ENCODE results near the gene GPR83.
A peak's percentile ranks its signal among the peaks of the same experiment; 100 is the strongest.
"Not testable (repeated sequence)": the region's sequence is repeated elsewhere in the genome, so short reads cannot be mapped to it uniquely, and the experiment has no call there.

Gene GPR83

DNA sequence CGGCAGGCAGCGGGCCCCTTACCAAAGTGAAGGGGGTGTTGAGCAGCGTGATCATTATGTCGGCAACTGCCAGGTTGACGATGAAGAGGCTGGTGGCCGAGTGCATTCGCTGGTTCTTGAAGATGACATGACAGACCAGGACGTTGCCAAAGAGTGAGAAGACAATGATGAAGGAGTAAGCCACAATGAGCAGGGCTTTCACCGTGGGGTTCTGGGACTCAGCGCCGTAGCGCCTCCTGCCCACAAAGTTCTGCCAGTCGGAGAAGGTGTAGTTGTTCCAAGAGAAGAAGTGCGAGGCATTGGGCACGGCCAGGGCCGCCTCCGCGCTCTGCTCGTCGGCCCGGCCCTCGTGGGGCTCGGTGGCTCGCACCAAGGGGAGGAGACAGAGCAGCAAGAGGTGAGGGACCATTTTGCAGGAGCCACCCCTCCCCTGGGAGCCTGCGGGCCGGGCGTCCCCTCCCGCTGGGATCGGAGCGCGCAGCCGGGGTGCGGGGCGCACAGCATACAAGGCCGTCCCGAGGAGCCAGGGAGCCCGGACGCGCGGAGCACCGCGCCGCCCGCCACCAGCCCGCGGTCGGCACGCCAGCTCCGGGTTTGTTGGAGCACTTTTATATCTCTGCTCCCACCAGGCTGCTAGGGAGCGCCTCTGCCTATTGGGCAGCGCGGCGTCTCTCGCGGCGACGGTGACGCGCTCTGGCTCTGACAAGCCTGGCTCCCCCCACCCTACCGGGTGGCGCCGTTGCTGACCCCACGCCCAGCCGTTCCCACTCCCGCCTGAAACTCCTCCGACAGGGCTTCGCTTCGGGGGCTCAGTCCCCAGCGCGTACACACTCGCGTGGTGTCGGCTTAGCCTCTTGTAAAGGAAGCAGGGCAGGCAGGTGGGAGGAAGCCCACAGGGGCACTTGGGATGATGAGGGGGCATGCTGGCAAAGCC is at the start of gene GPR83:
TSS of gene GPR83 (minus strand) at position 581 of the 934 bp plus-strand sequence. CDS start at position 409, 172 bp downstream.
- DNase-seq = peak; percentile 64

- no peak for DNase-seq
Observed at GRCh38 chr11:94450048-94450447, 48.8 kb upstream of the GPR83 start.

GRCh38 chr11:94449437-94449836 is 48.2 kb upstream of the GPR83 start:
- DNase-seq = no peak

DNA sequence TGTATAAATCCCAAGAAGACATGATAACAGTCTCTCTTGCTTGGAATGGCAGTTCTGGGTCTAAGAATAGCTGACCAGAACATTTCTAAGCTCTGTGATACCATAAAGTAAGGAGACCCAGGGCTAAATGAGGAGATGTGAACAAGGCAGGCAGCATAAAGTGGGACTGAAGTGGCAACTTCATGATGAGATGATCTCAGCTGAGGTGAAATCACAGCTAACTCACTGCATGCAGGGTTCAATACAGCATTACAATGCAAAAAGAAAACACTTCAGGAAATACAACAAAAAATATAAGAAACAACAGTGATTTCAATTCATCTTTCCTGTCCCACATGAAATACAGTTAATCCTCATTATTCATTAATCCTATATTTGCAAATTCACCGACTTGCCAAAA is 47.8 kb upstream of the GPR83 start:
- no peak for DNase-seq

DNA sequence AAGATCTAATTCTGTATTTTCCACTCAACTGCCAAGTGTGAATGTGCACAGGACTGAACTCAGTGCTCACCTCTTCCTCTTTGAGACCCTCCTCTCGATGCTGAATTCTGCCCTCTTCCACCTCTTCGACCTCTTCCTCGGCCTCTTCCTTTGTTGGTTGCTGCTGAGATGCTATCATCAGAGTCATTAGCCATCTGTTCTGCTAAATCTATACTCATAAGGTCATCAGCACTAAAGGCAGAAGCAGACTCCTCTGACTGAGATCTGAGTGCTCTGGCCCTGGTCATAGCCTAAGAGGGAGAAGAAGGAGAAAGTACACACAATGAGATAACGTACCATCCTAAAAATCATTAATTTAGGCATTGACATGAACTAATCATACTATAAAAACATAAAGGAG is 45.9 kb upstream of the GPR83 start:
- DNase-seq = no peak

GRCh38 chr11:94445641-94446040 is 44.4 kb upstream of the GPR83 start:
- DNase-seq = no peak

DNA sequence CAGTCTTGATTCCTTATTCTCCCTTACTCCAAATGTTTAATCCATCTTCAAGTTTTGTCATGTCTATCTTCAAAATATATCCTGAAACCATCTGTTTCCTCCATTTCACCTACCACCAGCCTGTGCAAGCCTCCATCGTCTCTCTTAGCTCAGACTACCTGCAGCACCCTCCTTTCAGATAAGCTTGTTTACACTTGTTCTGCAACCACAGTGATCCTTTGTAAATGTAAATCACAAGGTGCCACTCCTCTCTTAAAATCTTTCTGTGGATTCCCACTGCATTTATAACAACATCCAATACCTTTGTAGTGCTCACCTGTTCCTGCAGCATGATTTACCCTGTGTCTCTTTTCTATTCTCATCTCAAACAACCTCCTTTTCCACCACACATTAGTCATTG is 31.8 kb upstream of the GPR83 start:
- DNase-seq = no peak

DNA sequence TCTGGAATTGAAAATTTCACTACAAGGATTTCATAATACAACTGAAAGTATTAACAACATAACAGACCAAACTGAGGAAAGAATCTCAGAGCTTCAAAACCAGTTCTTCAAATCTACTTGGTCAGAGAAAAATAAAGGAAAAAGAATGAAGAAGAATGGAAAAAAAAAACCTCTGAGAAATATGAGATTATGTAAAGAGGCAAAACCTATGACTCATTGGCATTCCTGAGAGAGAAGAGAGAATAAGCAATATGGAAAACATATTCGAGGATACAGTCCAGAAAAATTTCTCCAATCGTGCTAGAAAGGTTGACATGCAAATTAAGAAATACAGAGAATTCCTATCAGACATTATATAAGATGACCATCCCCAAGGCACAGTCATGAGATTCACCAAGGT is 23.4 kb upstream of the GPR83 start:
- DNase-seq = no peak

DNA sequence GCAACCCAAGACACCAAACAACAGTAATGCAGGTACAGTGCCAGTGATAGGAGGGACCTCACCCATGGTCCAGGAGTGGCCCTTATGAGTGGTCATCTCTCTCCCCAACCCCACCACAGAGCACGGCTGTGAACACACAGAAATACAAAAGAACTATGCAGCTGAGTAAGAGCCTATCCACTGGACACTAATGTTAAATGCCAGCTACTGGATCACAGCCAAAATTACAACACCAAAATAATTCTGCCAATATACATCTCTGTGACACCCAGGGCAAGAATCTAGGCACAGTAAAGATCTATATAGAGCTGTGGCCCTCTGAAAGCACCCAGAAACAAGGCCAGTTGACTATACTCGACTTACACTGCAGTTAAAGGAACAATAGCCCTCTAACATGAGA is 22.8 kb upstream of the GPR83 start:
- no peak for DNase-seq

- DNase-seq = no peak
Observed at GRCh38 chr11:94423507-94423906, 22.3 kb upstream of the GPR83 start.

DNA sequence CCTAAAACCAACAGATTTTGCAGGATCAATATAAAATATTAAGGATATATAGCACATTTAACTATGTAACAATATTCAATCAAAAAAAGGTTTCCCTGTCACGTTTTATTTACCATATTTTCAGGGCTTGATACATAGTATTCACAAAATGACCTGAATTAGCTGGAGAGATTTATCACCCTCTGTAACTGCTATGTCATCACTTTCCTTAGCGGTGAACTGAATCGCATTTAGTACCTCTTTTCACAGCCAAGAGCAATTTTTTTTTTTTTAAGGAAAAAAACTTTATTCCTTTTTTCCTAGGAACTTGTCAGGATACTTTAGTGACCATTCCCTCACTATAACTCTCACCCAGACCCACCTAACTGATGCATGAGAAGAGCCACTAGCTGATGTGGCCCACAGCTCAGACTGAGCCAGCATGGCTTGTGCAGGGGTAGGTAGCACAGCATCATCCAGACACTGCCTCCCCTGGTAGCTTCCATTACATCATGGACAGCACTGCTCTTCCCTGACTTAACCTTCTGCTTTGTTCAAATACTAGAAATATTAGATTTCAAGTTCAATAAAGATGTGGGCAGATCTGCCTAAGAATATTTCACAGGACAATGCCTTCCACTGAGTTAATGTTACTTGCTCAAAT is 17.0 kb upstream of the GPR83 start:
- no peak for DNase-seq

- no peak for DNase-seq
Observed at GRCh38 chr11:94417386-94417987, 16.3 kb upstream of the GPR83 start.

- DNase-seq = no peak
Observed at GRCh38 chr11:94405062-94405833, 4.0 kb upstream of the GPR83 start.

GRCh38 chr11:94402355-94402754 is 1.1 kb upstream of the GPR83 start:
- no peak for DNase-seq

DNA sequence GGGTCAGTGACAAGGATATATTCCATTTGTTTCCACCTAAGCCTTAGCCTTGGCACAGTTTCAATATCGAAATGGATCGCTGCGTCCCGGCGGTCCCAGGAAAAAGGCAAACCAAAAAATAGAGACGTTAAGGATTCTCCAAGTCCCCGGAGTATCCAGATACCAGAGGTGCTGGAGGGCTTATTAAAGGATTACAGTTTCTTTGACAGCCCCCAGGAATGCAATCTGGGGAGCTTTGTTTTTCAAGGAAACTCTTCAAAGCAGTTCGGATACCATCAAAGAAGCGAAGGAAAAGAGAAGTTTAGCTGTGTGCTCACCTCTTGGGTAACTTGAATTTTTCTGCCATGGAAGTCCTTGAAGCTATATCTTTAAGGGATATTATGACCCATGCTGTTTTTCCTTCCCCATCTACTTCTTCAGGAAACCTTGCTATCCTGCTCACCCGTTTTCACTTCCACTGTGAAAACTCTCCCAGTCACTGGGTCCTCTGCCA is 600 bp upstream of the GPR83 start:
- no peak for DNase-seq

DNA sequence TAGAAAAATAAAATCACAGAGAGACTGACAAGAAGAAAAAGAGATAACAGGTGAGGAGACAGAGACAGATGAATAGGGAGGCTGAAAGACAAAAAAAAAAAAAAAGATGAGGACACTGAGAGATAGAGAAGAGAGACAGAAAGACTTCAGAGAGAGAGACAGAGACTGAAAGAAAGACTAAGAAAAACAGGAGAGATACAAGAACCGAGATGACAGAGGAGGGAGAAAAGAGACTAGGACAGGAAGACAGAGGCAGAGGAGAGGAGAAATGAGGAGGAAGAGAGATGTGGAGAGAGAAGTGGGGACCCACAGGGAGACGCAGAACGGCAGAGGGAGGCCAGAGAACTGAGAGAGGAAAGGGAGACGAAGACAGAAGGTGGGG is 771 bp downstream of the GPR83 start:
- DNase-seq = no peak

DNA sequence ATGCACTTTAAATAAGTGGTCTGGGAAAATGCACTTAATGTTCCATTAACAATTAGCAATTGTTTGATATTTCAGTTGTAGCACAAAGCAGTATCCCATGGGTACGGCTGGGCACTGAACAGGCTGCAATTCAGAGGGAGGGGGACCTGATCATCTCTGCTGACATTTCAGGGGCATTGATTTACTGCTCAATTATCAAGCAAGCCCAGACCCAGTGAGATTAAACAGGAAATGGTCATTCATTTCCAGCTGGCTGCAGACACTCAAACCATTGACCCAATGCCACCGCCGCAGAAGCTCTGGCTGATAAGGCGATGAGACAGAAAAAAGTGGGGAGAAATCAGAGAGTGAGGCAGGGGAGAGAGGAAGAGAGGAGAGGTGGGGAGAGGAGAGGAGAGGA is 1.2 kb downstream of the GPR83 start:
- peak; percentile 8 for DNase-seq

DNA sequence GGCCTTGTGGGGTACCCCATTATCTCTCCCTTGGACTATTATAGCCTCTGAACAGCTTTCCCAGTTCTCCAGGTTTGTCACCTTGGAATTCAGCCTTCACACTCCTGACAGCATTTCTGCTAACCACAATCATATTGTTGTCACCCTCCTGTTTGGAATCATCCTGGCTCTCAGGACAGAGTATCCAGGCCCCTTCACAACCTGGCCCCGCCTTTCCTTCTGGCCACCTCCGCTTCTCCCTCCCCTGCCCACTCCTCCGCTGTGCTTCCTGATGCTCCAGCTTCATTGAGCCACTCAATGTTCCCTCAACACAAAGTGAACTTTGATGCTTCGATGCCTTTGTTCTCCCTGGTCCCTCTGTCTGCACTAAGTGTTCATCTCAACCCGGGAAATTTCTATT is 3.1 kb downstream of the GPR83 start:
- no peak for DNase-seq

DNA sequence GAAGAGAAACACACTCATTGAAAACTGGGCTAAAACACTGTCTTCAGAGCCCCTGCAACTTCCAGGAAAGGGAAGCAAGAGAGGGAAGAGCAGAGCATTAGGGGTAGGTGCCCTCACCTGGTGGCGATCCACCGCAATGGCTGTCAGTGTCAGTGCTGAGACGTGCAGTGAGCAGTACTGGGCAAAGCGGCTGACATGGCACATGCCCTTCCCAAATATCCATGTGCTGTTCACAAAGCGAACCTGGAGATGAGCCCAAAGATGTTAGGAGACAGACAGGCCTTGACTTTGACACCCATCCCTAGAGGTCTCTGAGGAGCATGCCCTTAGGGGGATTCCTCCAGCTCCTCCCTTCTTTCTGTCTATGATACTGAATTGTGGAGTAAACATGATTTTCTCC is 4.9 kb downstream of the GPR83 start:
- DNase-seq = no peak

GRCh38 chr11:94391937-94392336 is 9.3 kb downstream of the GPR83 start:
- DNase-seq = not testable (repeated sequence)

GRCh38 chr11:94379613-94380012 is 21.6 kb downstream of the GPR83 start:
- no peak for DNase-seq

DNA sequence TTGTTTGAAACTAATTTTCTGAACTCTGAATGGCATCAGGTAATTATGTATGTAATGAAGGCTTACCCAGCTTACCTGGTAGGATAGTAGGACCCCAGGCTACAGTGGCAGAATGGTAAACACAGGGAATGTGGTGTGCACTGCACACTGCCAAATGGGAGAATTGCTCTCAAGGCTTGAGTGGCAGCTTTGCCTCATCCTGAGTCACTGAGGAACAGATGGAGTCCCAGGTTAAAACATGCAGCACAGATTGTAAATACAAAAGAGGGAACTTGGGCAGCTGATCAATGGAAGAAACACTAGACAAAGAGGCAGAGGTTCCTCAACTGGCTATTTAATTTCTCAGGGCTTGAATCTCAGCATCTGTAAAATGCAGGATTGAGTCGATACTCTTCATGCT is 24.4 kb downstream of the GPR83 start:
- DNase-seq = no peak

DNA sequence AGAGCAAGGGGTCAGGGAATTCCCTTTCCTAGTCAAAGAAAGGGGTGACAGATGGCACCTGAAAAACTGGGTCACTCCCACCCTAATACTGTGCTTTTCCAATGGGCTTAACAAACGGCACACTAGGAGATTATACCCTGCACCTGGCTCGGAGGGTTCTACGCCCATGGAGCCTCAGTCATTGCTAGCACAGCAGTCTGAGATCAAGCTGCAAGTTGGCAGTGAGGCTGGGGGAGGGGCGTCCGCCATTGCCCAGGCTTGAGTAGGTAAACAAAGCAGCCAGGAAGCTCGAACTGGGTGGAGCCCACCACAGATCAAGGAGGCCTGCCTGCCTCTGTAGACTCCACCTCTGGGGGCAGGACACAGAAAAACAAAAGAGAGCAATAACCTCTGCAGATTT is 30.6 kb downstream of the GPR83 start:
- DNase-seq = not testable (repeated sequence)
